H7 (cell line): ENCODE results near the gene INTS3. TPM values are rescaled to one million over a fixed set of nuclear protein-coding genes. Genes with fewer than 3 reads are reported as not detected.
A peak's percentile ranks its signal among the peaks of the same experiment; 100 is the strongest.

Experiments
- DNase-seq: peaks from one replicate; pipeline ENCODE4 v3.0.0; 2012
- H3K27me3 ChIP-seq: 2 replicates; pipeline ENCODE4 v1.6.0; 2011; ENCODE audit warnings: mild to moderate bottlenecking, low read length; ENCODE audit not compliant: control insufficient read depth, insufficient read depth
- H3K36me3 ChIP-seq: replicated peaks from 2 replicates; pipeline ENCODE4 v1.5.1; 2011; ENCODE audit warnings: low read length; ENCODE audit not compliant: control insufficient read depth, insufficient read depth
- H3K4me3 ChIP-seq: 2 replicates; pipeline ENCODE4 v1.5.1; 2011; ENCODE audit warnings: low read depth, mild to moderate bottlenecking, control low read depth, low read length, moderate library complexity; ENCODE audit not compliant: insufficient read depth
- total RNA-seq: library from RNA; depleted of rRNA; stranded (reverse); fragments of >200 nt; shearing (Covaris generic); gene quantifications from 2 replicates; pipeline ENCODE4 v1.2.3, GENCODE V29; 2014; rRNA removed

INTS3 gene
- total RNA-seq = 58.3 and 66.6 TPM in 2 replicates

GRCh38 chr1:153727463-153728304 is at the start of gene INTS3:
Gene INTS3, plus strand, starts transcription at chr1:153728050. Its CDS starts 585 bp downstream, at chr1:153728635.
- H3K36me3 ChIP-seq = no peaks in the 10 kb centered on the region
- DNase-seq = peak; percentile 99
- H3K4me3 ChIP-seq = peak within 1 kb of the TSS; percentile 70
- H3K27me3 ChIP-seq = no peaks in the 10 kb centered on the region

- peak; percentile 93 for DNase-seq
- Histone ChIP-seq H3K36me3 (no peaks in the 10 kb centered on the region), H3K4me3 (peak within 1 kb of the TSS; percentile 79), H3K27me3 (peaks cover 30% of the 10 kb centered on the region)
Measured at GRCh38 chr1:153678519-153679336, 49.1 kb upstream of the INTS3 start, which contains the start of gene NPR1. Gene NPR1, plus strand, starts transcription at chr1:153678688. Its CDS starts 421 bp downstream, at chr1:153679109.

GRCh38 chr1:153679337-153680119 is 48.3 kb upstream of the INTS3 start:
- H3K27me3 ChIP-seq = peaks cover 30% of the 10 kb centered on the region
- no peaks in the 10 kb centered on the region for H3K36me3 ChIP-seq
- H3K4me3 ChIP-seq = peak overlapping the region; percentile 79
- DNase-seq = peak; percentile 82

- peaks cover 30% of the 10 kb centered on the region for H3K27me3 ChIP-seq
- no peaks in the 10 kb centered on the region for H3K36me3 ChIP-seq
- peak overlapping the region; percentile 79 for H3K4me3 ChIP-seq
- peak; percentile 90 for DNase-seq
Measured at GRCh38 chr1:153680120-153680403, 47.8 kb upstream of the INTS3 start.

GRCh38 chr1:153682730-153683129 is 45.1 kb upstream of the INTS3 start:
- no peaks in the 10 kb centered on the region for H3K36me3 ChIP-seq
- no peak for DNase-seq
- no peak overlapping the region for H3K4me3 ChIP-seq
- peaks cover 29% of the 10 kb centered on the region for H3K27me3 ChIP-seq

- H3K36me3 ChIP-seq = no peaks in the 10 kb centered on the region
- no peak for DNase-seq
- H3K27me3 ChIP-seq = peaks cover 18% of the 10 kb centered on the region
- H3K4me3 ChIP-seq = no peak overlapping the region
Measured at GRCh38 chr1:153683854-153684253, 44.0 kb upstream of the INTS3 start.

- Histone ChIP-seq H3K4me3 (no peak overlapping the region), H3K27me3 (peaks cover 8% of the 10 kb centered on the region), H3K36me3 (no peaks in the 10 kb centered on the region)
- no peak for DNase-seq
Measured at GRCh38 chr1:153684892-153685291, 43.0 kb upstream of the INTS3 start.

- no peak for DNase-seq
- peaks cover 2% of the 10 kb centered on the region for H3K27me3 ChIP-seq
- no peak overlapping the region for H3K4me3 ChIP-seq
- H3K36me3 ChIP-seq = no peaks in the 10 kb centered on the region
Measured at GRCh38 chr1:153685544-153686340, 42.1 kb upstream of the INTS3 start.

- Histone ChIP-seq H3K27me3 (no peaks in the 10 kb centered on the region), H3K4me3 (no peak overlapping the region), H3K36me3 (no peaks in the 10 kb centered on the region)
- DNase-seq = no peak
Measured at GRCh38 chr1:153687346-153688125, 40.3 kb upstream of the INTS3 start.

- no peaks in the 10 kb centered on the region for H3K36me3 ChIP-seq
- no peaks in the 10 kb centered on the region for H3K27me3 ChIP-seq
- DNase-seq = no peak
- no peak overlapping the region for H3K4me3 ChIP-seq
Measured at GRCh38 chr1:153688276-153688675, 39.6 kb upstream of the INTS3 start.

- Histone ChIP-seq H3K27me3 (no peaks in the 10 kb centered on the region), H3K4me3 (no peak overlapping the region)
- DNase-seq = peak; percentile 38
Measured at GRCh38 chr1:153688736-153689328, 39.0 kb upstream of the INTS3 start.

GRCh38 chr1:153693466-153693865 is 34.4 kb upstream of the INTS3 start:
- H3K36me3 ChIP-seq = no peaks in the 10 kb centered on the region
- peak; percentile 30 for DNase-seq
- H3K4me3 ChIP-seq = no peak overlapping the region
- no peaks in the 10 kb centered on the region for H3K27me3 ChIP-seq

More at GRCh38 chr1:153688736-153689328, 39.0 kb upstream of the INTS3 start:
- no peaks in the 10 kb centered on the region for H3K36me3 ChIP-seq

GRCh38 chr1:153696741-153697140 is 31.1 kb upstream of the INTS3 start:
- no peak for DNase-seq
- no peaks in the 10 kb centered on the region for H3K36me3 ChIP-seq
- no peak overlapping the region for H3K4me3 ChIP-seq
- no peaks in the 10 kb centered on the region for H3K27me3 ChIP-seq
